IPS DF 4.7 (cell line): ENCODE results near the gene TRIM69.
"Not testable (repeated sequence)": the region's sequence is repeated elsewhere in the genome, so short reads cannot be mapped to it uniquely, and the experiment has no call there.

Experiments
- DNase-seq: peaks from one replicate; pipeline ENCODE4 v3.0.0-alpha.2; 2013; ENCODE audit warnings: low spot score; ENCODE audit errors: extremely low read depth

Gene TRIM69

DNA sequence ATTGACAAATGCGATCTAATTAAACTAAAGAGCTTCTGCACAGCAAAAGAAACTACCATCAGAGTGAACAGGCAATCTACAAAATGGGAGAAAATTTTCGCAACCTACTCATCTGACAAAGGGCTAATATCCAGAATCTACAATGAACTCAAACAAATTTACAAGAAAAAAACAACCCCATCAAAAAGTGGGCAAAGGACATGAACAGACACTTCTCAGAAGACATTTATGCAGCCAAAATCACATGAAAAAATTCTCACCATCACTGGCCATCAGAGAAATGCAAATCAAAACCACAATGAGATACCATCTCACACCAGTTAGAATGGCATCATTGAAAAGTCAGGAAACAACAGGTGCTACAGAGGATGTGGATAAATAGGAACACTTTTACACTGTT lies 7.1 kb downstream of the TRIM69 start:
- DNase-seq, result not testable (repeated sequence)

DNA sequence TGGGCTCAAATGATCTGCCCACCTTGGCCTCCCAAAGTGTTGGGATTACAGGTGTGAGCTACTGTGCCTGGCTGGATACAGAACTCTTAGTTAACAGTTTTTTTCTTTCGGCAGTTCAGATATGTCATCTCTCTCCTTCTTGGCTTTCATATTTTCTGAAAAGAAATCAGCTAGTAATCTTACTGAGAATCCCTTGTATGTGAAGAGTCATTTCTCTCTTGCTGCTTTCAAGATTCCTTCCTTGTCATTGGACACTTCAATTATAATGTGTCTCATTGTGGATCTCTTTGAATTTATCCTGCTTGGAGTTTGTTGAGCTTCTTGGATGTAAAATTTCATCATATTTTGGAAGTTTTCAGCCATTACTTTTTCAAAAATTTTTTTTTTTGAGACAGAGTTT lies 17.0 kb downstream of the TRIM69 start:
- no peak for DNase-seq

- no peak for DNase-seq
Measured at GRCh38 chr15:44763187-44763586, 26.9 kb downstream of the TRIM69 start.

DNA sequence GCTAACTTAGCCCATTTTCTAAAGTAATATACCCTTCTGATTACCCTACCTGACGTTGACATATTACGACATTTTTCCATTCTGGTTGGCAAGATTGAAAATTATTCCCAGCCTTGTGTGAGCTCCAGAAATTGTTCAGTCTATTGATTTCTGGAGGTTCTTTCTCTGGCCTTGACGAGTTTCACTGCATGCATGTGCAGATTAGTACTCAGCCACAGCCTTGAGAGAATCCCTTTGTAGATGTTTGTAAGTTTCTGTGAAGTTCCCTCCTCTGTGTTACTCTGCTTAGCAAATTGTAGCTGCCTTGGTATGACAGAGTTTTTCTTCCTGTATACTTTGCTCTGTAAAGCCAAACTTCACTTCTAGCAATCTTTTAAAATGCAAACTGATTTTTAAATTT lies 27.5 kb downstream of the TRIM69 start:
- DNase-seq, result no peak

- DNase-seq, result no peak
Measured at GRCh38 chr15:44765036-44765435, 28.7 kb downstream of the TRIM69 start.

- DNase-seq, result no peak
Measured at GRCh38 chr15:44769521-44769920, 33.2 kb downstream of the TRIM69 start.

- DNase-seq, result not testable (repeated sequence)
Measured at GRCh38 chr15:44770715-44771114, 34.4 kb downstream of the TRIM69 start.

- no peak for DNase-seq
Measured at GRCh38 chr15:44775953-44776352, 39.6 kb downstream of the TRIM69 start.

- DNase-seq, result no peak
Measured at GRCh38 chr15:44779761-44780160, 43.4 kb downstream of the TRIM69 start.

DNA sequence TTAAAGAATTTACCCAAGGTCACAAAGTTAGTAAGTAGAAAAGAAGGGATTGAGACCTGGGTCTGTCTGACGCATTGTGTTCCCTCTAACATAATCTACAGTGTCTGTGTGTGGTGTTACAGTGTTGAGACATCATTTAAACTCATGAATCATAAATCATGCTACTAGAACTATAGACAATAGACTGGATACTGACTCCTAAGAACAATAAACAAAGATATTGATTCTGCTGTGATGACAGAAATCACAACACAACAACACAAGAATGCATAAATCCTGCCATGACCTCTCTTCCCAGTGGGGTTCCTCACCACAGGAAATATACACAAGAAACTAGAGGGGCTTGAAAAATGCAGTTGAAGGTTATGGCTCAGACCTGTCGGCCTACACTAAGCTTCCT lies 44.3 kb downstream of the TRIM69 start:
- no peak for DNase-seq

GRCh38 chr15:44781128-44781810 lies 44.9 kb downstream of the TRIM69 start:
- DNase-seq, result no peak

DNA sequence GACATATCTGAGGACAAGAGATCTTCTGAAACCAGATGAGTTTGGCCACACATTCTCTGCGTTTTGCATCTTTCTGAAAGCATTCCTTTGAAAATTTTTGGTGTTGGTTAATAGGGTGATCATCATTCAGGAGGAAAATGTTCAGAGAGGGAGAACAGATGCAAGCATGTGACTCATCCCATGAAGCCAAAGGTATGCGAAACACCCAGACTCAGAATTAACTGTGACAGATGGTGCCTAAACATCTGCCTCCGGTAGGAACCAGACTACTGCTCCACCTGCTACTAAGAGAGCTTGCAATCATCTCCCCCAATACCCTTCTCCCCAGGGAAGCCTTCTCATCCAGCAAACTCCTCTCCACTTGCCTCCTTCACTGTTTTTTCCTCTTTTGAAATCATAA lies 46.2 kb downstream of the TRIM69 start:
- DNase-seq, result no peak

DNA sequence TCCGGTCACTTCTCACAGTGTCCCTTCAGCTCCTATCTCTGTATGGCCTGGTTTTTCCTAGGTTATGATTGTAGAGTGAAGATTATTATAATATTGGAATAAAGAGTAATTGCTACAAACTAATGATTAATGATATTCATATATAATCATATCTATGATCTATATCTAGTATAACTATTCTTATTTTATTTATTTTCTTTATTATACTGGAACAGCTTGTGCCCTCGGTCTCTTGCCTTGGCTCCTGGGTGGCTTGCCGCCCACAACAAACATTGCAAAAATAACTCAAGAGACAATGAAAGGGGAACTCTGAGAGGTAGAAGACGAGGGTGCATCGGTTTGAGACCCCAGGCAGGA lies 48.6 kb downstream of the TRIM69 start:
- not testable (repeated sequence) for DNase-seq

GRCh38 chr15:44788748-44789147 lies 52.4 kb downstream of the TRIM69 start:
- DNase-seq, result no peak

DNA sequence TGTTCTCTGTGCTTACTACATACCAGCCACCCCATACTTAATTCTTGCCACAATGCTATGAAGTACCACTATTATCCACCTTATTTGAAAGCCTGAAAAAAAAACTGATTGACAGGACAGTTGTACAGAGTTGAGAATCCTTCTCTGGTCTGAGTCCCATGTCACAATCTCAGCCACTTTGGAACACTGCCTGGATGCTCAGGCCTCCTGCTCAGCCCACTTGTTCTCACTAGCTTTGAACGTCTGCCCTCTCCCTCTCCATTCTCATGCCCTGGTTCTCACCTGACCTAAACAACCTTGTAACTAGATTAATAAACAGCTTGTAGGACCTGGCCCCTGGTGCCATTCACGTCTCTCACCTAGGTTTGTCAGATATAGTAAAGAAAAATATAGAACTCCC lies 53.9 kb downstream of the TRIM69 start:
- DNase-seq, result no peak

GRCh38 chr15:44790656-44791055 lies 54.3 kb downstream of the TRIM69 start:
- DNase-seq, result no peak

DNA sequence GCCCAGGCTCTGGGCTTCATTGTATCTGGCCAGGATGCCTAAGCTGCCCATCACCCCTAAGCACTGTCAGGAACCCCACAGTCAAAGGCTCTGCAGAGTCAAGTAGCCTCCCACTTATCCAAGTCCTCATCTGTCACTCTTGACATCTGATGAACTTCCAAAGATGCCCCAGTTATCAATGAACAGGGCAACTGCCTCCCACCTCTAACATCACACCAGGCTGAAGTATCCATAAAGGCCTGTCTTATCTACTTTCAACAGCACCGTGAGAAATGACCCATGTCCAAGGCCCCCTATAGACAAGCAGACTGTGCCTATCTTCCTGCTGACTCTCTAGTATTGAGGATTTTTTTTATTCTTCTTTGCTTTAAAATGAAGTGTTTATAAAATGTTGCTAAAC lies 56.4 kb downstream of the TRIM69 start:
- no peak for DNase-seq

DNA sequence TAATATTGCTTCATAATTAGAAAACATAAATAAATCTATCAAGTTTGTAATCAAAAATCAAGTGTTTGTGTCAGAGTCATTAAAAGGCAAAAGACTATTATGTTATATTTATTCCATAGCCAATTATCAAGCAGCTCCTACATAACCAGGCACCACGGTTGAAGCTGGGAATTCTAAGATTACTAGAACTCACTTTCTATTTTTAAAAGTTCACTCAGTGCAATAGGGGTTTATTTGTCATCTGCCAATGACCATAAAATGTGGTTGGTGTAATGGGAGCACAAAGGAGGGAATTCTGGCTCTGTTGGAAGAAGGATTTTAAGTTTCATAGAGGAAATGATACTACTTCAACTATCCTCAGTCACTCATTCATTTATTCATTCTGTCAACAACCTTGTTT lies 57.7 kb downstream of the TRIM69 start:
- DNase-seq, result no peak

DNA sequence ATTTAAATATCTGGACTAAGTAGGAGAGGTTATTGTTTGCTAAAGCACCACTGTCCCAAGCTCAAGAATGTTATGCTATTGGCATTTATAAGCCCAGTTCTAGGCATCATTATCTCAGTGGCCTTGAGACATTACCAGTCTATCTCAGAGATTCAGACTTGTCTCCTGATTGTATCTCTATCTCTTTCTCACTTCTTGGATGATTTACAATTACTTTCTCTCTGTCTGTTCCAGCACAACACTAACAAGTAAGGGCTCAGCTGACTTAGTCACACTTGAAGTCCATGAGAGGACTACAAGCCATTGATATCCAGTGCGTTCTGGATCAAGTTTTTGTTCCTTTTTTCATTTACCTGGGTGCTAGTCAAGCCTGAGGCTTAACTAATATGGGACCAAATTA lies 60.2 kb downstream of the TRIM69 start:
- no peak for DNase-seq

GRCh38 chr15:44798826-44799225 lies 62.5 kb downstream of the TRIM69 start:
- DNase-seq, result no peak

DNA sequence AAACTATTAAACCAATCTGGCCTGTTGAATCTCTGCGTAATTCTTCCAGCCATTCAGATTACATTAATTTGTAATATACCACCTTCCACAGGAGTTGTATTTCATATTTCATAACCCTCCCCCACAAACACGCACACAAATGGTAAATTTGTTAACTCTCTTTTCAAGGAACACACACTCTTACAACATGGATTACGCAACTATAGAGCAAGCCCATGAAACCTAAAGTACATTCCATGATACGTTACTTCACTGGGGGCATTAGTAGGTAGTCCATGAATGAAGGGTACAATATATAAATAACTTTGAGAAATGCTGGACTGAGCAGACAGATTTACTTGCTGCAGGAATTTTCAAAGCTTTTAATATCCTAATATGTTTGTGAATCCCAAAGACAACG lies 65.0 kb downstream of the TRIM69 start:
- no peak for DNase-seq

- no peak for DNase-seq
Measured at GRCh38 chr15:44801797-44802196, 65.5 kb downstream of the TRIM69 start.

DNA sequence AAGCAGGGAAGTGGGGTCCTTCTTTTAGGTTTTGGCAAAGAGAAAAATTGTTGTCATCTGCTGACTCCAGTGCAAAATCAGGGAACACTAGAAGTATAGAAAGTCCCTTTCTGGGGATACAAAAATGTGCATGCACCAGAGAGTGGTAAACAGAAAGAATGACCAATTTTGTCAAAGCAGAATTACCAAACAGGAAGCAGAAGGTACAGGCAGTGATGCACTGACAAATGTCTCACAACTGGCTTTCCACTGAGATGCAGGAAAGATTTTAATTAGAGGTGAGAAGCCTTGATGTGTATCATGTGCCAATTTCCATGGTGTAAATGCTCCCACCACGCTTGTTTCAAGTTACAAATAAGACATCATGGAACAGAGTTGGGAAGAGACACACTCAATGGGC lies 66.0 kb downstream of the TRIM69 start:
- DNase-seq, result no peak
